NCI-H1092 (cell line): ENCODE measurements around the gene ADGRL2.
"Not testable (repeated sequence)": the region's sequence is repeated elsewhere in the genome, so short reads cannot be mapped to it uniquely, and the experiment has no call there.

Experiments used
- DNase-seq: peaks from one replicate; lab custom pipeline; 2025; lab: John Stamatoyannopoulos, UW

ADGRL2 gene

DNA sequence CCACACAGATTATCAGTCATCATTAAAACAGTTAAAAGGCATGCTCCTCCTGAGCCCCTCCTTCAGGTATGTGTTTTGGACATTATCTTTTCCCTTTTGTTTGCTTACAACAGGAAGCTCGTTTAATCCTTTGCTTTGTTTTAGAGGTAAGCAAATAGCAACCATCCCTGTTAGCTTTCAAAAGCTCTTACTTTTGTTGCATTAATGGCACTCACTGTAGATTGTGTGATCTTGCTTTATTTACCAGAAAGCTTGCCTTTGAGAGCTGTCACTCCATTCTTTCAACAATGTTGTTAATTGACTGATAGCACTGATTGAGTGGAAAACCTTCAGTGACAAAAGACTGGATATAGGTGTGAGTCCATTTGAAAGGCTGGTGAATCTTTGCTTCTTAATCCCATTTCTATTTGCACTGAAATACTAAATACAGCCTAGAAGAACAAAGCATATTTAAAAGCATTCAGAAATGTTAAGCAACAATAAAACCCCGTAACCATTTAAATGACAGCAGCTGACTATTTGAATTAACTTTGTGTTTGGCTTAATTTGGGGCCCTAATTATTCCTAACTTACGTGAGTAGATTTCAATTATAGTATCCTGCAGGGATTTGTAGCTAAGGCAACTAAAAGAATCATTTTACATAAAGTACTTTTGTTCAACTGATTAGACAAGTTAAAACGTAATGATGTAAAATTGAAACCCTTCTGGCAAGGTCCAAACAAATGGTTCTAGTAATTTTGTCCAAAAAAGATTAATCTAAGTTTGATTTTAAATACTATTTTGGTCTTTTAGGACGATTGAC is 48.3 kb downstream of the ADGRL2 start:
- DNase-seq = no peak

DNA sequence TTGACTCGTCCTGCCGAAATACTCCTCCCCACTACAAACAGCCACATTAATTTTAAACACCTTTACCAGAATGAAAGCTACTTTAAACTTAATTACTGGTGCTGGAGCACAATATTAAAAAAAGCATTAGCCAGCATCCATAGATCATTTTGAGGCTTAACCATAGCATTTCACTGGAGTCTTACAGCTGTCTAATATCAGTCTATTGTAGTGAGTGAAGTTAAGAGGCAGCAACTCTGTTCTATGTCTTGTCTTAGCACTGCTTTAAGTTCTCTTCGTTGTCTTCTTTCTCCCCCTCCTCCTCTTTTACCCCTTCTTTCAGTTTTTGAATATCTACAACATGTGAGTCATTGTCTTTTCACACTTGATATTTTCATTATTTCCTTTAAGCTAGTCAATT is 49.3 kb downstream of the ADGRL2 start:
- DNase-seq = no peak

DNA sequence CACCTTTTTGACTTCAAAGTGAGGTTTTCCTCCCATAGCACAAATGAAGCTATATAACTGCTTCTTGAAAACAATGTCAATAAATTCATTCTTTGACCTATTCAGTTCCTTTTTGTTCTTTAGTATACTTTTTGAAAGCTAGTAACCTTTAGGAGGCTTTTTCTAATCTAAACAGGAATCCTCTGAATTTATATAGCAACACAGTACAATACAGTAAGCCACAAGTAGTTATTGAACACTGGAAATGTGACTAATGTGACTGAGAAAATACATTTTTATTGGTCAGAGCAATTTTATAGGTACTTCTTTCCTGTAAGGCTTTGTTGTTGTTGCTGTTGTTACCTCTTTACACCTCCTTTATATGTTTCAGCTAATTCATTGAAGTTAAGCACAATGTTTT is 49.8 kb downstream of the ADGRL2 start:
- no peak for DNase-seq

DNA sequence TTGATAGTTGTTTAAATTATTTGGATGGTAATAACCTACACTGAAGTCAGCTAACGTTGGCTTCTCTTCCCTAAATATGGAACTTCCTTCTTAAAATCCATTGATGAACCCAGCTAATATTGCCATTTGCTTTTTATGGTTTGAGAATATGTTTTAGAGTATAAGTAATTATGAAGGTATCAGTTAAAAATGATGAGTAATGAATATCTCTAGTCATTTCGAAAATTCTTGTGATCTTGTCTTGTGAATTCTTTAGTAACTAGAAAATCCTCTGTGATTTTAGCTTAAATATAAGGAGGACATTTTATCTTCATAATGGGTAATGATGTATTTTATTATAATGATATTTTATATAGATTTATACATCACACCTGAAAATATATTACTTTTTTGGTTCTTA is 50.5 kb downstream of the ADGRL2 start:
- DNase-seq = no peak

DNA sequence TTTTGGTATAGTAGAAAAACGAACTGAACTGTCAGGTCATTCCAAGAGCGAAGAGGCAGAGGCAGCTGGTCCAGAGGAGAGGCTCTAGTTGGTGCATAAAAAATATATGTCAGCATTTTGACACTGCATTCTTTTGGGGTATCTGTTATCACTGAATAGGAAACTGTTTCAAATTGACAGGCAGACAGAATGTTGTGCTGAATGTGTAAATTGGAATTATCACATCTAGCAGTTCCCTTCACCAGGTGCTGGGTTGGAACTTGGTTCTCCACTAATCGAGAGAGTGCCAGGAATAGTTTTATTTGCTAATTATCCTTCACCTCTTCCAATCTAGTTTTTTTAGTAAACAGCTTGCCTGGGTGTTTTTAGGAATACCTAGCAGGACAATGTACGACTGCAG is 52.2 kb downstream of the ADGRL2 start:
- no peak for DNase-seq

DNA sequence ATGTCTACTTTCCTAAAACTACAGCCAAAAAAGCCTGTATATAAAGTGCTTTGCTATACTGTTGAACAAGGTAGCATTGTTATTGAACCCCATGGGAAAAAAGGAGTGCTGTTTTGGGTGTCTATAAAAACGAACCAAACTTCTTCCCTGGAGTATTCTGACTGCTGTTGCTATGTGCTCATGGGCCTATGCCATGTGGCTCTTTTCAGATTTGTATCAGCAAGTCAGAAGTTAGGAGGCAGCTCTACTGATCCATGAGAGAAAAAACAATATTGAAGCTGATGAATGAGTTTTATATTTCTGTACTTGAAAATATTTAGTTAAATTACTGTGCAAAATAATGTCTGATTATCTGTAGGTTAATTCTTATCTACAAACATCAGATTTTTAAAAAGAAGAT is 66.5 kb downstream of the ADGRL2 start:
- no peak for DNase-seq

DNA sequence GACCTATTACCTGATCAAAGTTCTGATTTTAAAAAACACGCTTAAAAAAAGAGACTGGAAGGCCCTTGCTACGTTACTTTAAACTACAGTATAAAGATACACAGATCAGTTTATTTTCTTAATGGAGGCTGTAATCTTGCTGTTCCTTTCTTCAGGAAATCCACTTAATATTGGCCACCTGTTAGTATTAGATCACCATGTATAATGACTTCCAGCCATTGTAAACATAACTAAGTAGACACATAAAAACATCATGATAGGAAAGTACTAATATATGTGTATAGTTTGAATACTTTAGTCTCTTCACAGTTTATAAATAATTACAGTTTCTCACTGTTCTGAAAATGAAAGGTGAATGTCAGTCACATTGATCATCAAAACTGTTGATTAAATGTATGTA is 68.6 kb downstream of the ADGRL2 start:
- no peak for DNase-seq

DNA sequence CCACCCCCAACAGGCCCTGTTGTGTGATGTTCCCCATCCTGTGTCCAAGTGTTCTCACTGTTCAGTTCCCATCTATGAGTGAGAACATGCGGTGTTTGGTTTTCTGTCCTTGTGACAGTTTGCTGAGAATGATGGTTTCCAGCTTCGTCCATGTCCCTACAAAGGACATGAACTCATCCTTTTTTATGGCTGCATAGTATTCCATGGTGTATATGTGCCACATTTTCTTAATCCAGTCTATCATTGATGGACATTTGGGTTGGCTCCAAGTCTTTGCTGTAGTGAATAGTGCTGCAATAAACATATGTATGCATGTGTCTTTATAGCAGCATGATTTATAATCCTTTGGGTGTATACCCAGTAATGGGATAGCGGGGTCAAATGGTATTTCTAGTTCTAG is 70.4 kb downstream of the ADGRL2 start:
- DNase-seq = not testable (repeated sequence)

DNA sequence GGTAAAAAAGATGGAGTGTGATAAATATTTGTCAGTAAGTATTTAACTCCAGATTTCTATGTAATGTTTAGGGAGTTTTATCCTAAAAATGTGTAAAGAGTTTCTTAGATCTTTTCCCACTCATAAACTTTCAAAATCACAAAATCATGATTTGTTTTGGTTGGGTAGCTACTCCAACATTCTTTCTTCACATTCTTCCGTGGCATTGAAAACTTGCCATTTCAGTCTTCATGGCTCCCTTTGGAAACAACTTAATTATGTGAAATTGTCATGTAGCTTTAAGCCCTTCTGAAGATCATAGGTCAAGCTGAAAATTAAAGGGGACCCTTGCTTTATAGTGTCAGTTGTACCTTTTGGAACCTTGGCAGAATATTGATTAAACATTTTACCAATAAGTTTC is 73.2 kb downstream of the ADGRL2 start:
- no peak for DNase-seq

DNA sequence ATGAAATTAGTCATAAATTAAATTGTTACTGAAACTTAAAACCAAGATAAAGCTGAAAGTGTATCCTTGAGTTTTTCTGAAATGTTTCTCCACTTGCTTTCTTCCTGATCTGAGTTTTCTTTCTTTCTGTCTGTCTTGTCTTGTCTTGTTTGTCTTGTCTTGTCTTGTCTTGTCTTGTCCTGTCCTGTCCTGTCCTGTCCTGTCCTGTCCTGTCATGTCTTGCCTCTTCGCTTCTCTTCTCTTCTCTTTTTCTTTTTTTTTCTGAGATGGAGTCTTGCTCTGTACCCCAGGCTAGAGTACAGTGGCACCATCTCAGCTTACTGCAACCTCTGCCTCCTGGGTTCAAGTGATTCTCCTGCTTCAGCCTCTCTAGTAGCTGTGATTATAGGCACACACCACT is 73.7 kb downstream of the ADGRL2 start:
- DNase-seq = no peak

DNA sequence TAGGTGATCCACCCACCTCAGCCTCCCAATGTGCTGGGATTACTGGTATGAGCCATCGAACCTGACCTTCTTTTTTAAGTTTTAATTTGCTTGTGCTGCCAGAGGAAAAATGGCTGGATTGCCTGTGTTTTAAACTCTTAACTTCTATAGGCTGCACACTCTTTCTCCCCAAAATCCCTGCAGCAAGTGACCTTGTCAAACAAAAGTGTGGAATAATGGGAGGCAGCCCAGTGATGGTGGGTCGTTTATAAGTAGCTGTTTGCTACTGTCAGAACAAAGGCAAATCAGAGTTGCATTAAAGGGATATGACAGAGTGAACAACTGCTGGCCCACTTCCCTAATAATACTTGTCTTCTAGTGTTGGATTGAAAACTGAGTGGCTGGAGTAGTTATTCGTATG is 74.2 kb downstream of the ADGRL2 start:
- DNase-seq = no peak

DNA sequence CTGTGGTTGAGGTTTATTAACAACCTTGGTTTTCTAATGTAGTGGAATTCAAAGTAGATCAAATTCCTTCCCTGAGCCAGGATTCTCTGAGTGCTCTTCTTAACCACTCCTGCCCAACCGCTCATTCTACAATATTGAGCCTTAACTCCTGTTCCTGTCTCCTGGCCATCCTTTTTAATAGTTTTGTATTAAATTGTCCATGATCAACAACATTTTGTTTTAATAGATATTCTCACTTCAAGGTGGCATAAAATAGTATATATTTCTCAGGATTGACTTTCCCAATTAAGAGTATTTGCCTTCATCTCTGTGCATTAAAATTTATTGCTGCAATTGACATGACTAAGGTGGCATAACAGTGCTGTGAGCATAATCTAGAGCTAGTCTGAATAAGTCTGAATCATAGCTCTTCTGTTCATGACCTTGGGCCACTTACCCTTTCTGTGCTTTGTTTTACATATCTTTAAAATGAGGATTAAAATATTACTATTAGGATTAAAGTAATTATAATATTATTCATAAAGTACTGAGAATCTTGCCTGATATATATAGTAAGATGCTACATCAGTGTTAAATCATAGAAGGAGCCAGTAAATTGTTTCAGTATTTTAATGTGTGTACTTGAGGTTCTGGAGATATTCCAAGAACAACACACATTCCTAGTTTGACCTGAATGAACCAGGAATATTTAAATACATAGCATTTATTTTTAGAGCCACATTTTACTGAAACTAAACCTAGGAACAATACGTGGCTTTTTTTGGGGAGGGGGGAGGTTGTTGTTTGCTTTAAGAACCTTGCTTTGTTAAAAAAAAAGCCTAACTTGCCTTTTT is 76.4 kb downstream of the ADGRL2 start:
- no peak for DNase-seq

DNA sequence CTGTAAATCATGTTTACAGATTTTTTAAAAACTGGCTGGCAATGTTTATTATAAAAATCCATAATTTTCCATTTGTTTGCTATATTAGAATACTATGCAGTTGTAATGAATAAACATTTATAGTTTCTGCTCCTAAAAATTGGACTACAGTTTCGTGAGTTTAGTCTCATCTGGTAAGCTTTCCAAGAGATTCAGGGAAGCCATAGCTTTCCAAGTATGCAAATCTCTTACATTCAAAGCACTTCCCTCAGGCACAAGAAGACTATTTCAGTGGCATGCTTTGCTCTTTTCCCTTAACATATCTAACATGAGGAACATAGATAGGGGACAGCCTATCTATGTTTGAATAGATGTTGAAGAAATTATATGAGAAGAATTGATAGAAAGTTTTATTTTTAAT is 77.2 kb downstream of the ADGRL2 start:
- DNase-seq = no peak

DNA sequence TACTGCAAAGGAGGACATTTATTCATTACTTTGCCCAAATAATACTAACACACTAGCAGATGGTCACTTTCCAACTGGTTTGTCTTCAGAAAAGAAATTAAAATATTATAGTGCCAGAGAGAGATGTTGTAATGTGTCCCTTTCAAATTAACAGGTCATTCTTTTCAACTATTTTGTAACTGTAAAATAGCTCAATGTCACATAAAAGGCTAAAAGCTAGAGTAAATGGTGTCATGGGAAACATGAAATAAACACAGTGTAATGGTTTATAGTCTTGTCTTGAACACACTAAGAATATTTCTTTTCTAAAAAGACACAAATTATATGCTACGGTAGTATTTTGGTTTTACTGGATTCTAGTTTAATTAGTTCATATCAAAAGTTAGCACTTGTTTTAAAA is 77.8 kb downstream of the ADGRL2 start:
- DNase-seq = no peak

DNA sequence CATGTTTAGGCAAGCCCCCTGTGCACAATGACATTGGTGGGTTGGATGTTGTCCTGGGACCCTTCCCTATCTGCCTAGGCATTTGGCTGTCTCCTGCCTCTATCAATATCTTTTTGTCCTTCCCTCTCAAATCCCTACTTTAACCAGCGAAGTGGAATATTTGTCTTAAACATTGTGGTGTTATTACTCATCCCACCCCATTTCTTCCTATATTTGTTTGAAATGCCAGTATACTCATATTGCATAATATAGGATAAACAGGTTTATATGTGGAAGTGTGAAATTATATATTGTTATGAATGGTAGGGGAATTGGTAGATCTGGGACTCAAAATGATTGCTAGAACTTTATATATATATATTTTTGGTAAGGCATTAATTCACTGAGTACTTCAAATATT is 80.0 kb downstream of the ADGRL2 start:
- no peak for DNase-seq

DNA sequence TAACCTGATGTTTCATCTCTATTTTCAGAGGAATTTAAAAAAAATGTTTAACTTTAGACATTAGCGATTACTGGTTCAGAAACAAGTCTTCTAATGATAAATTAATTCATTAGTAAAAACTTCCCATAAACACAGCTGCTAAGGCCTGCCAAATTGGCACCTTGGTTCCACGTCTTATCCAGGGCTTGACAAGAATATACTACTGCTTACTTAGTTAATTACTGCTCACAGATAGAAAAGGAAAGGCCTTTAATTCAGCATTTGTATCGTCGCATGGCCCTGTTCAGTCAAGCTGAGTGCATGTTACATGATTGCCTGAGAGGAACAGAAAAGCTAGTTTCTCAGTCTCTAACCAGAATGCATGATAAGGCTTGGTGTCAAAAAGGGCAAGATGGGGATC is 84.6 kb downstream of the ADGRL2 start:
- DNase-seq = no peak

DNA sequence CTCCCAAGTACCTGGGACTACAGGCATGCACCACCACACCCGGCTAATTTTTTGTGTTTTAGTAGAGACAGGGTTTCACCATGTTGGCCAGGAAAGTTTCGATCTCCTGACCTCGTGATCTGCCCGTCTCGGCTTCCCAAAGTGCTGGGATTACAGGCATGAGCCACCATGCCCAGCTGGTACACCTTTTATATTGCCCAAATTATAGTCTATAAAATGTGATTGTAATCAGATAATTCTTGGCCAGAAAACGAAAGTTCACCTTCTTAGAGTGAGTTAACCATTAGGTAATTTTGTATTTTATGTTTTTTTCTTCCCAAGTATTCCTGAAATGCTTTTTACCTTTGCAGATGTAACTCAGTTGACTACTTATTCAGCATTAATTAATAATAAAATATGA is 85.6 kb downstream of the ADGRL2 start:
- DNase-seq = not testable (repeated sequence)

DNA sequence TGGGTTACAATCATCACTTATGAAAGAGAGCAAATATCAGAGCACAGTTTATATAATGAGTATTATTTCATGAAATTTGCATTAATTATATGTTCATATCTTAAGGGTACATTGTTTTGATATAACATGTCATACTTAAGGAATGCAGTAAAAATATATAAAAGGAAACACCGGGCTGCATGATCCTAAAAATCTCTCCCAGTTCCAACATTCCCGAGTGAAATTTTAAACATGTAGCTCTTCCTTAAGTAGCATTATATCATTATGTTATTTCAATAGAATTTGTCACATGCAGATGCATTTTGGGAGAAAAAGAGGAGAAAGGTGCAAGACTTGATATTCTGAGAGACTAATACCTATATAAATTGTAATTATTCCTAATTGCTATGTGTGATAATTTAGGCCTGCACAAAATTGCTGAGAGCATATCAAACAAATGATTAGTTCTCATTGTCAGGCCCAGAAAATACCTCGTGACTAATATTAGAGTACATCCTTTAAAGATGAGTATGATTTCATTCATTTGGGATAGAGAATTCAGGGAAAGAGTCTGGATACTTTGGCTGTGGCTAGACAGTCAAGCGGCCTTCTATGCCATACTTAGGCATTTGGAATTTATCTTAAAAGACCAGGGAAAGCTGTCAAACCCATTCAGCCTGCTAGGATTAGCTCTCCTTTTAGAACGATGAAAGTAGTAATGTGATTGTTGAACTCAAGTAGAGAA is 86.8 kb downstream of the ADGRL2 start:
- no peak for DNase-seq

DNA sequence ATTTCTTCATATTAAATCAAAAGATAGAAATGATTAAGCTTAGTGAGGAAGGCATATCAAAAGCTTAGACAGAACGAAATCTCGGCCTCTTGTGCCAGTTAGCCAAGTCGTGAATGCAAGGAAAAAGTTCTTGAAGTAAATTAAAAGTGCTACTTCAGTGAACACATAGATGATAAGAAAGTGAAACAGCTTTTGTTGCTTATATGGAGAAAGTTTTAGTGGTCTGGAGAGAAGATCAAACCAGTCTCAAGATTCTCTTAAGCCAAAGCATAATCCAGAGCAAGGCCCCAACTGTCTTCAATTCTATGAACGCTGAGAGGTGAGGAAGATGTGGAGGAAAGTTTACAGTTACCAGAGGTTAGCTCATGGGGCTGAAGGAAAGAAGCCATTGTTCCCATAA is 88.4 kb downstream of the ADGRL2 start:
- DNase-seq = no peak

DNA sequence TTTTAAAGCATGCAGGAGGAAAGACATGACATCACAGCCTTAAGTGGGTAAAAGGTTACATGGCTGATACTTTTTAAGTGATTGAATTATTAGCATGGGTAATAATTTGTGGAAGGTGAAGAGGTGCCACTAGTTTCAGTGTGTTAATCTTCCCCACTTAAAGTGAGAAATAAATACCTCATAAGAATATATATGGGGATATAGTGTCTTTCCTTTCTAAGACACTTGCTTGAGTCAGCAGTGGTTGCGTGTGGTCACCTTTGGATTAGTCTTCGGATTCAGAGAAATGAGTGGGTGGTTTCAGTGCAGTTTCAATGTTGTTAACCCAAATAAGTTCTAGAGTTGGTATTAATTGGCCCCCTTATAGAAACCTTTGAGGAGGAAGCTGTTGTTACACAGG is 94.1 kb downstream of the ADGRL2 start:
- no peak for DNase-seq

DNA sequence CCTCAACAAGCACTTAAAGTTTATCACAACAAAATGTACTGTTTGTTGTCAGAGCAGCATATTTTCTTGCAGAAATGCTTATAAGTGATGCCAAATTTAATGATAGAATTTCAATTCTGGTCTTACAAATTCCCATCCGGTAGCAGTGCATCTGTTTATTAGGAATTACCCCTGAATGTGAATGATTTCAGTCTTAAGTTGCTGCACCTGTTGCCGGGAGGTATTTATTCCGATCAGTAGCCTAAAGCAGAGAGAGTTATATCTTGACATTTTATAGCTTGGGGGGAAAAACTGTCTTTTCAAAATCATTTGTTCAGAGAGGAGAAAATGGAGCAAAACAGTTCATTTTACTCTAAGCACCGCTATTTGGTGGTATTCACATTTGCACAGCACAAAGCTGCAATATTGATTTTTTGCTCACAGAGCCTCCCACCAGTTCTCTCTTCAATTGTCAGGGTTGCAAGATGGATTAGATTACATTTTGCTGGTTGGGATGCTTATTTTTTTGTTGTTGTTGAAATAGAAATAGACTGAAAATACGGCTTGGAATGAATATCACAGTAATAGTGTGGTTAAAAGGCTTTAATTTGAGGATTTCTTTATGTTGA is 98.6 kb downstream of the ADGRL2 start:
- no peak for DNase-seq

DNA sequence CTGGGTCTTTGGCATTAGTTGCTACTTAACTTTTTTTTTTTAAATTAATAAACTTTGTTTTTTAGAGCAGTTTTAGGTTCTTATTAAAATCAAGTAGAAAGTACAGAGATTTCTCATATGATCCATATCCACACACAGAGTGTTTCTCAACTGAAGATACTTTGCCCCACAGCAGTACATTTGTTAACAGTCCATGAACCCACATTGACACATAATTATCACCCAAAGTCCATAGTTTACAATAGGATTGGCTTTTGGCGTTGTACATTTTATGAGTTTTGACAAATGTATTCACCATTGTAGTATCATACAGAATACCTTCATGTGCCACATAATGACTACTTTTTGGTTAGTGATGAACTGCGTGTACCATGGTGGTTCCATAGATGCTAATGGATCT is 106.8 kb downstream of the ADGRL2 start:
- no peak for DNase-seq
